HAP-1 (cell line): ENCODE data around the gene NSDHL.

ENCODE experiments used
- DNase-seq, 2 experiments: peaks; one replicate each; pipeline ENCODE4 v3.0.0-alpha.2; 2016 to 2020; ENCODE audit warnings: low spot score in 2 of 2
- H3K27me3 ChIP-seq: fragments of 250-450 bp; sonication (Bioruptor Pico); 2 replicates; pipeline ENCODE4 v1.5.1; 2020; ENCODE audit warnings: low read depth, mild to moderate bottlenecking, moderate library complexity
- H3K36me3 ChIP-seq: fragments of 250-450 bp; sonication (Bioruptor Pico); replicated peaks from 2 replicates; pipeline ENCODE4 v1.5.1; 2020; ENCODE audit warnings: mild to moderate bottlenecking
- H3K4me1 ChIP-seq: fragments of 250-450 bp; sonication (Bioruptor Pico); 2 replicates; pipeline ENCODE4 v1.5.1; 2020; ENCODE audit warnings: mild to moderate bottlenecking
- H3K4me3 ChIP-seq: fragments of 250-450 bp; sonication (Bioruptor Pico); 2 replicates; pipeline ENCODE4 v1.5.1; 2020; ENCODE audit warnings: mild to moderate bottlenecking, moderate library complexity
- H3K9me3 ChIP-seq: fragments of 250-450 bp; sonication (Bioruptor Pico); 2 replicates; pipeline ENCODE4 v1.5.1; 2020; ENCODE audit warnings: mild to moderate bottlenecking, moderate library complexity
- in situ Hi-C: fragments of 300-500 bp; cut with MboI; formaldehyde crosslinking; loops from 3 replicates; pipeline ENCODE4 v1.14.3; 2020; ENCODE audit warnings: low sequenced_read_pairs, inconsistent platforms, mixed read lengths

Gene NSDHL

GRCh38 chrX:152853986-152854385 lies 23.1 kb downstream of the NSDHL start:
- DNase-seq, result no peak
- Histone ChIP-seq H3K36me3 (peaks cover 36% of the 10 kb centered on the region), H3K27me3 (no peaks in the 10 kb centered on the region), H3K4me3 (no peak overlapping the region), H3K4me1 (no peaks in the 10 kb centered on the region), H3K9me3 (no peaks in the 10 kb centered on the region)
- in situ Hi-C loops, result no loop called here

GRCh38 chrX:152861116-152861515 lies 30.3 kb downstream of the NSDHL start:
- Histone ChIP-seq H3K4me3 (no peak overlapping the region), H3K9me3 (no peaks in the 10 kb centered on the region), H3K36me3 (peaks cover 55% of the 10 kb centered on the region), H3K27me3 (no peaks in the 10 kb centered on the region), H3K4me1 (no peaks in the 10 kb centered on the region)
- in situ Hi-C loops, result no loop called here
- no peak for DNase-seq

- Histone ChIP-seq H3K9me3 (no peaks in the 10 kb centered on the region), H3K36me3 (peaks cover 60% of the 10 kb centered on the region), H3K27me3 (no peaks in the 10 kb centered on the region), H3K4me3 (no peak overlapping the region), H3K4me1 (no peaks in the 10 kb centered on the region)
- in situ Hi-C loops, result no loop called here
- DNase-seq, result no peak
These were observed 31.0 kb downstream of the NSDHL start for GRCh38 chrX:152861826-152862225.

GRCh38 chrX:152865232-152865920 lies 34.5 kb downstream of the NSDHL start:
- peaks cover 58% of the 10 kb centered on the region for H3K36me3 ChIP-seq
- H3K27me3 ChIP-seq, result no peaks in the 10 kb centered on the region
- H3K9me3 ChIP-seq, result no peaks in the 10 kb centered on the region
- no peaks in the 10 kb centered on the region for H3K4me1 ChIP-seq
- no peak for DNase-seq
- in situ Hi-C loops, result no loop called here
- H3K4me3 ChIP-seq, result no peak overlapping the region

- in situ Hi-C loops, result no loop called here
- DNase-seq, result no peak
- Histone ChIP-seq H3K27me3 (no peaks in the 10 kb centered on the region), H3K4me1 (no peaks in the 10 kb centered on the region), H3K4me3 (no peak overlapping the region), H3K36me3 (peaks cover 58% of the 10 kb centered on the region), H3K9me3 (no peaks in the 10 kb centered on the region)
These were observed 35.5 kb downstream of the NSDHL start for GRCh38 chrX:152866386-152866785.

- Histone ChIP-seq H3K9me3 (no peaks in the 10 kb centered on the region), H3K4me3 (no peak overlapping the region), H3K27me3 (no peaks in the 10 kb centered on the region), H3K36me3 (peaks cover 31% of the 10 kb centered on the region), H3K4me1 (no peaks in the 10 kb centered on the region)
- in situ Hi-C loops, result no loop called here
- DNase-seq, result no peak
These were observed 39.1 kb downstream of the NSDHL start for GRCh38 chrX:152869972-152870371.

- Histone ChIP-seq H3K4me3 (no peak overlapping the region), H3K9me3 (no peaks in the 10 kb centered on the region), H3K36me3 (peaks cover 18% of the 10 kb centered on the region), H3K27me3 (no peaks in the 10 kb centered on the region), H3K4me1 (no peaks in the 10 kb centered on the region)
- in situ Hi-C loops, result no loop called here
- DNase-seq, result no peak
These were observed 40.4 kb downstream of the NSDHL start for GRCh38 chrX:152871260-152871659.

- Histone ChIP-seq H3K4me3 (no peak overlapping the region), H3K36me3 (peaks cover 13% of the 10 kb centered on the region), H3K27me3 (no peaks in the 10 kb centered on the region), H3K9me3 (no peaks in the 10 kb centered on the region), H3K4me1 (no peaks in the 10 kb centered on the region)
- in situ Hi-C loops, result no loop called here
- DNase-seq, result no peak
These were observed 41.7 kb downstream of the NSDHL start for GRCh38 chrX:152872522-152872921.

- in situ Hi-C loops, result no loop called here
- no peaks in the 10 kb centered on the region for H3K4me1 ChIP-seq
- no peaks in the 10 kb centered on the region for H3K9me3 ChIP-seq
- H3K4me3 ChIP-seq, result no peak overlapping the region
- no peaks in the 10 kb centered on the region for H3K27me3 ChIP-seq
- no peak for DNase-seq
- H3K36me3 ChIP-seq, result peaks cover 10% of the 10 kb centered on the region
These were observed 42.5 kb downstream of the NSDHL start for GRCh38 chrX:152873361-152873760.

GRCh38 chrX:152876931-152877840 lies 46.3 kb downstream of the NSDHL start:
- no peak for DNase-seq
- Histone ChIP-seq H3K36me3 (no peaks in the 10 kb centered on the region), H3K4me3 (no peak overlapping the region), H3K9me3 (no peaks in the 10 kb centered on the region), H3K4me1 (no peaks in the 10 kb centered on the region), H3K27me3 (peaks cover 8% of the 10 kb centered on the region; the same call in 1 of the 2 replicates)
- in situ Hi-C loops, result no loop called here

GRCh38 chrX:152878976-152879755 lies 48.3 kb downstream of the NSDHL start:
- no peak for DNase-seq
- Histone ChIP-seq H3K27me3 (peaks cover 8% of the 10 kb centered on the region; the same call in 1 of the 2 replicates), H3K4me1 (no peaks in the 10 kb centered on the region), H3K4me3 (no peak overlapping the region), H3K9me3 (no peaks in the 10 kb centered on the region), H3K36me3 (no peaks in the 10 kb centered on the region)
- in situ Hi-C loops, result no loop called here

- Histone ChIP-seq H3K36me3 (no peaks in the 10 kb centered on the region), H3K4me3 (no peak overlapping the region), H3K9me3 (no peaks in the 10 kb centered on the region), H3K27me3 (peaks cover 8% of the 10 kb centered on the region; the same call in 1 of the 2 replicates), H3K4me1 (no peaks in the 10 kb centered on the region)
- in situ Hi-C loops, result no loop called here
- no peak for DNase-seq
These were observed 50.4 kb downstream of the NSDHL start for GRCh38 chrX:152881289-152881688.

GRCh38 chrX:152884171-152884570 lies 53.3 kb downstream of the NSDHL start:
- in situ Hi-C loops, result no loop called here
- Histone ChIP-seq H3K36me3 (no peaks in the 10 kb centered on the region), H3K27me3 (peaks cover 17% of the 10 kb centered on the region), H3K4me1 (no peaks in the 10 kb centered on the region; the same call in 1 of the 2 replicates), H3K9me3 (peaks cover 3% of the 10 kb centered on the region; the same call in 1 of the 2 replicates), H3K4me3 (no peak overlapping the region)
- DNase-seq, result no peak
